Suprapubic skin (tissue), 4 donors: ENCODE measurements around the gene BMPR1B. TPM values are rescaled to one million over a fixed set of nuclear protein-coding genes. Genes with fewer than 3 reads are reported as not detected.

ENCODE experiments used
- DNase-seq, 2 donors: peaks; one replicate each; pipeline ENCODE4 v3.0.0-alpha.2; 2019; ENCODE audit warnings: low spot score in 2 of 2
- H3K27ac ChIP-seq: fragments of 200-600 bp; sonication (generic); one replicate; pipeline ENCODE4 v1.5.1; 2019
- H3K27me3 ChIP-seq: fragments of 200-600 bp; sonication (generic); one replicate; pipeline ENCODE4 v1.5.1; 2019
- H3K36me3 ChIP-seq: fragments of 200-600 bp; sonication (generic); one replicate; pipeline ENCODE4 v1.5.1; 2019
- H3K4me1 ChIP-seq: fragments of 200-600 bp; sonication (generic); one replicate; pipeline ENCODE4 v1.5.1; 2019
- H3K4me3 ChIP-seq: fragments of 200-600 bp; sonication (generic); one replicate; pipeline ENCODE4 v1.5.1; 2019; ENCODE audit warnings: mild to moderate bottlenecking
- H3K9me3 ChIP-seq: fragments of 200-600 bp; sonication (generic); one replicate; pipeline ENCODE4 v1.5.1; 2019
- CTCF ChIP-seq, 2 donors: fragments of 200-600 bp in 1 of 2; fragments of 450-650 bp in 1 of 2; sonication (generic) in 1 of 2; IDR thresholded peaks; one replicate each; pipeline ENCODE4 v1.5.1; 2016 to 2019; ENCODE audit warnings: antibody characterized with exemption in 2 of 2, mild to moderate bottlenecking in 1 of 2, moderate library complexity in 1 of 2
- EP300 ChIP-seq: sonication (generic); formaldehyde crosslinking; IDR thresholded peaks from one replicate; pipeline ENCODE4 v1.6.1; 2017; ENCODE audit warnings: antibody characterized with exemption
- POLR2A ChIP-seq, 2 donors: fragments of 450-650 bp; IDR thresholded peaks; one replicate each; pipeline ENCODE4 v1.6.1; 2017; ENCODE audit warnings: antibody characterized with exemption in 2 of 2, mild to moderate bottlenecking in 2 of 2, moderate library complexity in 2 of 2
- POLR2AphosphoS5 ChIP-seq, 3 donors: sonication (generic); formaldehyde crosslinking; IDR thresholded peaks; one replicate each; pipeline ENCODE4 v1.6.1; 2017; ENCODE audit warnings: antibody characterized with exemption in 3 of 3
- WGBS: methylation state at CpG from one replicate; pipeline ENCODE4 v1.1.5; 2018; 5-methylcytosine and 5-hydroxymethylcytosine counted together
- total RNA-seq, 4 donors: library from RNA; depleted of rRNA; stranded (reverse); fragments of >200 nt; gene quantifications; one replicate each; pipeline ENCODE4 v1.1.0, GENCODE V29; 2016

Gene BMPR1B
- total RNA-seq, 4 donors from 2014 or later = 0.38 to 1.2 (median 0.75) TPM

GRCh38 chr4:94814237-94814636 lies 56.5 kb downstream of the BMPR1B start:
- Histone ChIP-seq H3K36me3 (no peaks in the 10 kb centered on the region), H3K4me1 (no peaks in the 10 kb centered on the region), H3K4me3 (no peak overlapping the region), H3K9me3 (no peaks in the 10 kb centered on the region), H3K27me3 (no peaks in the 10 kb centered on the region), H3K27ac (no peak overlapping the region)
- DNase-seq = no peak
- no peak for TF ChIP-seq POLR2AphosphoS5 (IDR thresholded peaks at IDR 0.05)
- no peak for TF ChIP-seq POLR2A (IDR thresholded peaks at IDR 0.05)
- TF ChIP-seq EP300 = no peak
- TF ChIP-seq CTCF (IDR thresholded peaks at IDR 0.05) = no peak

- TF ChIP-seq EP300 (no peak), POLR2AphosphoS5 (IDR thresholded peaks at IDR 0.05) (no peak), CTCF (IDR thresholded peaks at IDR 0.05) (no peak)
- no peaks in the 10 kb centered on the region for H3K27me3 ChIP-seq
- no peak overlapping the region for H3K27ac ChIP-seq
- DNase-seq = no peak
- no peaks in the 10 kb centered on the region for H3K9me3 ChIP-seq
- no peaks in the 10 kb centered on the region for H3K36me3 ChIP-seq
- H3K4me1 ChIP-seq = no peaks in the 10 kb centered on the region
- 69% methylated on average over 4 of the region's 4 CpGs for WGBS
- H3K4me3 ChIP-seq = no peak overlapping the region
Observed at GRCh38 chr4:94819371-94820168, 61.8 kb downstream of the BMPR1B start.

GRCh38 chr4:94826206-94826605 lies 68.5 kb downstream of the BMPR1B start:
- DNase-seq = no peak
- no peak overlapping the region for H3K27ac ChIP-seq
- no peak overlapping the region for H3K4me3 ChIP-seq
- peaks cover 5% of the 10 kb centered on the region for H3K27me3 ChIP-seq
- WGBS = 59% methylated on average over 5 of the region's 5 CpGs
- TF ChIP-seq POLR2A (IDR thresholded peaks at IDR 0.05) = no peak
- no peak for TF ChIP-seq EP300
- TF ChIP-seq POLR2AphosphoS5 (IDR thresholded peaks at IDR 0.05) = no peak
- no peak for TF ChIP-seq CTCF (IDR thresholded peaks at IDR 0.05)
- H3K4me1 ChIP-seq = no peaks in the 10 kb centered on the region
- H3K9me3 ChIP-seq = no peaks in the 10 kb centered on the region
- H3K36me3 ChIP-seq = no peaks in the 10 kb centered on the region

- peaks cover 5% of the 10 kb centered on the region for H3K27me3 ChIP-seq
- H3K27ac ChIP-seq = no peak overlapping the region
- no peak overlapping the region for H3K4me3 ChIP-seq
- H3K36me3 ChIP-seq = no peaks in the 10 kb centered on the region
- 53% methylated on average over 5 of the region's 5 CpGs for whole genome bisulfite sequencing
- no peak for DNase-seq
- H3K4me1 ChIP-seq = no peaks in the 10 kb centered on the region
- H3K9me3 ChIP-seq = no peaks in the 10 kb centered on the region
- TF ChIP-seq POLR2A (IDR thresholded peaks at IDR 0.05) = no peak
- no peak for TF ChIP-seq POLR2AphosphoS5 (IDR thresholded peaks at IDR 0.05)
- no peak for TF ChIP-seq CTCF (IDR thresholded peaks at IDR 0.05)
- no peak for TF ChIP-seq EP300
Observed at GRCh38 chr4:94827481-94828110, 69.8 kb downstream of the BMPR1B start.

- no peak overlapping the region for H3K4me3 ChIP-seq
- H3K27me3 ChIP-seq = peaks cover 5% of the 10 kb centered on the region
- H3K4me1 ChIP-seq = no peaks in the 10 kb centered on the region
- H3K36me3 ChIP-seq = no peaks in the 10 kb centered on the region
- H3K9me3 ChIP-seq = no peaks in the 10 kb centered on the region
- DNase-seq = no peak
- 54% methylated on average over 1 of the region's 1 CpG for WGBS
- no peak overlapping the region for H3K27ac ChIP-seq
- no peak for TF ChIP-seq CTCF (IDR thresholded peaks at IDR 0.05)
- TF ChIP-seq POLR2AphosphoS5 (IDR thresholded peaks at IDR 0.05) = no peak
- TF ChIP-seq EP300 = no peak
- TF ChIP-seq POLR2A (IDR thresholded peaks at IDR 0.05) = no peak
Observed at GRCh38 chr4:94828882-94829281, 71.1 kb downstream of the BMPR1B start.
